ENCODE results near the gene TRMT1L.

The TRMT1L gene

GRCh38 chr1:185112356-185112755 is 44.4 kb downstream of the TRMT1L start:
- DNase-seq, result no peak

- DNase-seq, result no peak
These were observed 44.9 kb downstream of the TRMT1L start for GRCh38 chr1:185111873-185112272.

DNA sequence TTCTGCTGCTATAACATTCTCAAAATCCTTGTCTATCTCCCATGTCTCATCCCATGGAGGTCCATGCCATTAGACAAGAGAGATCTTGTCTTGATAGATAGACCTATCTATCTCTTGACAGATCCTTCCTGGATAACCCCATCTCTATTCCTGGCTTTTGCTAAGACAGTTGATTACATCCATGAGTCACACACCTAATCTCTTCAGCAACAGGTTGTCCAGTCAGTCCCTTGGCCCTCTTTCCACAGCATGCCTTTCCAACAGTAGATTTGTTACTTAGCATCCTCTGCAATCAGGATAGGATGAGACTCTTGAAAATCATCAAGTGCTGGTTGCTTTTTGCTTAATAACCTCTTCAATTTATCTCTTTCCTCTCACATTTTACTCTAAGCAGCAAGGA is 46.6 kb downstream of the TRMT1L start:
- DNase-seq, result no peak

DNA sequence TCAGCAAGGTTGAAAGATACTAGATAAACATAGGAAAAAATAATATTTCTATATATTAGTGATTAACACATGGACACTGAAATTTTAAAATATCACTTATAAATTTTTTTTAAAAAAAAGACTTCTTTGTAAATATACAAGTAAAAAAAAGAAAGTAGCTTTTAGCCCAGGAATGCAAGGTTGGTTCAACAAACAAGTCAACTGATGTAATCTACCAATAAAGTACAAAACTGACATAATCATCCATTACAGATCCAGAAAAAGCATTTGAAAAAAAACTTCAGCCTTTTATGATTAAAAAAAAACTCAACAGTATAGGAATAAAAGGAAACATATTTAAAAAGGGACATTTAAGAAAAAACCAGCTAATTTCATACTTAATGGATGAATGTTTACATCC is 48.4 kb downstream of the TRMT1L start:
- no peak for DNase-seq

- no peak for DNase-seq
These were observed 51.6 kb downstream of the TRMT1L start for GRCh38 chr1:185105121-185105520.

GRCh38 chr1:185104083-185104482 is 52.7 kb downstream of the TRMT1L start:
- no peak for DNase-seq

DNA sequence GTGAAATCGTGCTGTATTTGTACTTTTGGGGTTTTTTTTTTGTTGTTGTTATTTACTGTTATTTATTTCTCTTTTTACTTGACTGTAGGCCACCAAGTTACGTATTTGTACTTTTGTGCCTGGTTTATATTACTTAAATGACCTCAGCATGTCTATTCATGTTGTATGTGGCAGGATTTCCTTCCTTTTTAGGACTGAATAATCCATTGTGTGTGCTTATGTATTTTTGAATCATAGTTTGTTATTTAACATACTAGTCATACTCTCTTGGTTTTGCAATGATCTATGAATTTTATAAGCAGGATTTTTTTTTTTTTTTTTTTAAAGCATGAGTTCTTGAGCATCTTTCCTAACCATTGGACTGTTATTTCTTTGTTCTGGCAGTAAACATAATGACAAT is 60.2 kb downstream of the TRMT1L start:
- no peak for DNase-seq

DNA sequence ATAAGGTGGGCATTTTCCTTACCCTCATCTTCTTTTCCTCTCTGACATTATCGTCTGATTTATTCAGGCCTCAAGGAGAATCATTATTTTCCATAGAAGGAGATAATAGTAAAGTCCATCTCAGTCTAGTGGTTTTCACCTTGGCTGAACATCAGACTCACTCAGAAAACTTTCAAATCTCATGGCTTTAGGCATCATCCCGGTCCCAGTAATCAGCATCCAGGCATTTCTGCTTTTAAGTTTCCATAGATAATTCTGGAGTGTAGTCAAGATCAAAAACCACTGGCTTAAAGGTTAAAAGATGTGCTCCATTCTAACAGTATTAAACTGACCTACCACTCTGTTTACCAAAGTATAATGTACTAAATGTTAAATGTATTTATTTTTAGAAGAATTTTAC is 62.0 kb downstream of the TRMT1L start:
- no peak for DNase-seq

DNA sequence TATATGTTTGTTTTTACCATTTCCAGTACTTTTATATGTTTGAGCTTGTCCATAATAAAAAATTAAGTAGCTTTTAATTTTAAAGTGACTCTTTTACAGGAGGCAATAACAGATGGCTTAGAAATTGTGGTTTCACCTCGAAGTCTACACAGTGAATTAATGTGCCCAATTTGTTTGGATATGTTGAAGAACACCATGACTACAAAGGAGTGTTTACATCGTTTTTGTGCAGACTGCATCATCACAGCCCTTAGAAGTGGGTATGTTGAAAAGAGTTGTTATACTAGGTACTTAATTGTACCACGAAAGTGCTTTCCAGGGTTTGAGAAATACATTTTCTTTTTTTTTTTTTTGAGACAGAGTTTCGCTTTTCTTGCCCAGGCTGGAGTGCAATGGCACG is 65.3 kb downstream of the TRMT1L start:
- no peak for DNase-seq

- no peak for DNase-seq
These were observed 69.0 kb downstream of the TRMT1L start for GRCh38 chr1:185087746-185088145.

DNA sequence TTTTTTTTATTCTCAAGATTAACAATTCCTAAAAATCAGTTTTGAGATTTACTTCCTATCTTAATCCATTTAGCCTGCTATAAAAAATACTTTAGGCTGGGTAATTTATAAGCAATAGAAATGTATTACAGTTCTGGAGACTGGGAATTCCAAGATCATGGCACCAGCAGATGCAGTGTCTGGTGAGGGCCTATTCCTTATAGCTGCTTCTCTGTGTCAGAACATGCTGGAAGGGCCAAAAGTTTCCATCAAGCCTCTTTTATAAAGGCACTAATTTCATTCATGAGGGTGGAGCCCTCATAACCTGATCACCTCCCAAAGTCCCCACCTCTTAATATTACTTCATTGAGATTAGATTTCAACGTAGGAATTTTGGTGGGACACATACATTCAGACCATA is 69.7 kb downstream of the TRMT1L start:
- no peak for DNase-seq

DNA sequence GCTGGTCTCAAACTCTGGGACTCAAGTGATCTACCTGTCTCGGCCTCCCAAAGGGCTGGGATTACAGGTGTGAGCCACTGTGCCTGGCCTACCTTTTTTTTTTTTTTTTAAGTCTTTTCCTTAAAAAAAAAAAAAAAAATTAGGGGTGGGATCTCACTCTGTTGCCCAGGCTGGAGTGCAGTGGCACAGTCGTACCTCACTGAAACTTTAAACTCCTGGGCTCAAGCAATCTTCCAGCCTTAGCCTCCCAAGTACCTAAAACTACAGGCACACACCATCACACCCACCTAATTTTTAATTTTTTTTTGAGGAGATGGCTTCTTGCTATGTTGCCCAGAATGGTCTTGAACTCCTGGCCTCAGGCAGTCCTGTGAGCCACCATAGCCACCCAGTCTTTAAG is 72.9 kb downstream of the TRMT1L start:
- no peak for DNase-seq

- no peak for DNase-seq
These were observed 76.3 kb downstream of the TRMT1L start for GRCh38 chr1:185080422-185080821.

- no peak for DNase-seq
These were observed 79.4 kb downstream of the TRMT1L start for GRCh38 chr1:185077374-185077773.

DNA sequence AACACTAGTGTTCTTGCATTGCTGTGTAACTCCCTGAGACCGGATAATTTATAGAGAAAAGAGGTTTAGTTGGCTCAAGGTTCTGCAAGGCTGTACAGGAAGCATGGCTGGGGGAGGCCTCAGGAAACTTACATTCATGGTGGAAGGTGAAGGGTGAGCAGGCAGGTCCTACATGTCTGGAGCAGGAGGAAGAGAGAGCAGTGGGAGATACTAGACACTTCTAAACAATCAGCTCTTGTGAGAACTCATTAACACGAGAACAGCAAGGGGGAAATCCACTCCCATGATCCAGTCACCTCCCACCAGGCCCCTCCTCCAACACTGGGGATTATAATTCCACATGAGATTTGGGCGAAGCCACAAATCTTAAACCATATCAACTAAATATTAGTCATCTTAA is 81.3 kb downstream of the TRMT1L start:
- no peak for DNase-seq

DNA sequence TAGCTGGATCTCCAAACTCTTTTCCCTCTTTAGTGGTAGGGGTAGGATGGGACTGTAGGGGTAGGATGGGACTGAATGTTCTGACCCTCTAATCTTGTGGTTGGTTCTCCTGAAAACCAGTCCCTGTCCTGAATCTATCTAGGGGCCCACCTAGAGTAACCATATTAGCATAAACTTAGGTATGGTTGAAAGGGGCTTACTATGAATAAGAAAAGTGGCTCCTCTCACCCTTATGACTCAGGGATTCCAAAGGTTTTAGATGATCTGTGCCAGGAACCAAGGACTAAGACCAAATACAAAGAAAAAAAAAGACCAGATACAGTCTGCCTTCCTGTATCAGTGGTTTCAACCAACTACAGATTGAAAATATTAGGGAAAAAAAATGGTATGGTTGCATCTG is 82.4 kb downstream of the TRMT1L start:
- DNase-seq, result no peak

GRCh38 chr1:185073725-185074124 is 83.0 kb downstream of the TRMT1L start:
- no peak for DNase-seq

GRCh38 chr1:185070051-185070450 is 86.7 kb downstream of the TRMT1L start:
- no peak for DNase-seq

DNA sequence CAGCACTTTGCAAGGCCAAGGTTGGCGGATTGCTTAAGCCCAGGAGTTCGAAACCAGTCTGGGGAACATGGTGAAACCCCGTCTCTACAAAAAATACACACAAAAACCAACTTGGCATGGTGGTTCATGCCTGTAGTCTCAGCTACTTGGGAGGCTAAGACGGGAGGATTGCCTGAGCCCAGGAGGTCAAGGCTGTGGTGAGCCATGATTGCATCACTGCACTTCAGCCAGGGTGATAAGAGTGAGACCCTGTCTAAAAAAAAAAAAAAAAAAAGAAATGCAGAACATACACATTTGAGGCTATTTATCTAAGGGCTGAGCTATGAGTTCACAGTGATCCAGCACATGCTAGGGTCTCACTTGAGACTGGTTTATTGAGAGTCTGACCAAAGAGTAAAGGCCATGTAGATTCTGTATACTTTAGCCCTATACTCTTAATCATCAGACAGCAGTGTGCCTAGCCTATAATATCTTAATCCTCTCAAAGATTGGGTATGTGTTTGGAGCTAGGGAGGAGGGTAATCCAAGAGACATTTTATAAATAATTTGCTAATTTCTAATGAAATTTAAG is 87.5 kb downstream of the TRMT1L start:
- no peak for DNase-seq

GRCh38 chr1:185068341-185068740 is 88.4 kb downstream of the TRMT1L start:
- DNase-seq, result no peak
